Thyroid gland (tissue), 4 donors: ENCODE results near the gene BCAS3.

Source experiments
- POLR2A ChIP-seq, 2 donors: fragments of 450-650 bp; IDR thresholded peaks; one replicate each; pipeline ENCODE4 v1.6.1; 2017; ENCODE audit warnings: antibody characterized with exemption in 2 of 2, mild to moderate bottlenecking in 2 of 2, moderate library complexity in 1 of 2
- TF ChIP-seq, protein P1 (sequence below), 6 experiments: fragments of 200-600 bp in 3 of 6; fragments of 450-650 bp in 3 of 6; sonication (generic) in 3 of 6; IDR thresholded peaks; one replicate each; pipeline ENCODE4 v1.5.1; 2016 to 2019; ENCODE audit warnings: antibody characterized with exemption in 6 of 6, mild to moderate bottlenecking in 2 of 6, inconsistent platforms in 1 of 6, moderate library complexity in 1 of 6

GRCh38 chr17:61227866-61228265 is 550.2 kb downstream of the BCAS3 start:
- TF ChIP-seq, protein P1, sequence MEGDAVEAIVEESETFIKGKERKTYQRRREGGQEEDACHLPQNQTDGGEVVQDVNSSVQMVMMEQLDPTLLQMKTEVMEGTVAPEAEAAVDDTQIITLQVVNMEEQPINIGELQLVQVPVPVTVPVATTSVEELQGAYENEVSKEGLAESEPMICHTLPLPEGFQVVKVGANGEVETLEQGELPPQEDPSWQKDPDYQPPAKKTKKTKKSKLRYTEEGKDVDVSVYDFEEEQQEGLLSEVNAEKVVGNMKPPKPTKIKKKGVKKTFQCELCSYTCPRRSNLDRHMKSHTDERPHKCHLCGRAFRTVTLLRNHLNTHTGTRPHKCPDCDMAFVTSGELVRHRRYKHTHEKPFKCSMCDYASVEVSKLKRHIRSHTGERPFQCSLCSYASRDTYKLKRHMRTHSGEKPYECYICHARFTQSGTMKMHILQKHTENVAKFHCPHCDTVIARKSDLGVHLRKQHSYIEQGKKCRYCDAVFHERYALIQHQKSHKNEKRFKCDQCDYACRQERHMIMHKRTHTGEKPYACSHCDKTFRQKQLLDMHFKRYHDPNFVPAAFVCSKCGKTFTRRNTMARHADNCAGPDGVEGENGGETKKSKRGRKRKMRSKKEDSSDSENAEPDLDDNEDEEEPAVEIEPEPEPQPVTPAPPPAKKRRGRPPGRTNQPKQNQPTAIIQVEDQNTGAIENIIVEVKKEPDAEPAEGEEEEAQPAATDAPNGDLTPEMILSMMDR (IDR thresholded peaks at IDR 0.05) = no peak
- no peak for TF ChIP-seq POLR2A (IDR thresholded peaks at IDR 0.05)
